Right lobe of liver (tissue), 6 donors: ENCODE measurements around the gene FTO. TPM values are rescaled to one million over a fixed set of nuclear protein-coding genes. Genes with fewer than 3 reads are reported as not detected.
"Not testable (repeated sequence)": the region's sequence is repeated elsewhere in the genome, so short reads cannot be mapped to it uniquely, and the experiment has no call there.

Source experiments
- ATAC-seq, 4 donors: fragments of 200-7000 bp; cut with Tn5 transposase; one replicate each; pipeline ENCODE4 v1.9.1; 2020; ENCODE audit warnings: mild to moderate bottlenecking in 4 of 4, moderate library complexity in 4 of 4
- DNase-seq, 3 donors: peaks; one replicate each; pipeline ENCODE4 v3.0.0-alpha.2; 2020
- H3K27ac ChIP-seq, 3 donors: fragments of 200-600 bp; one replicate each; pipeline ENCODE4 v1.8.0; 2022
- H3K27me3 ChIP-seq, 2 donors: fragments of 200-600 bp; one replicate each; pipeline ENCODE4 v1.8.0; 2022
- H3K36me3 ChIP-seq, 4 donors: fragments of 200-600 bp; sonication (generic) in 1 of 4; one replicate each; pipeline versions ENCODE4 v1.5.1 to v1.8.0; 2017 to 2022; ENCODE audit warnings: control low read depth in 1 of 4
- H3K4me1 ChIP-seq, 4 donors: fragments of 200-600 bp; sonication (generic) in 1 of 4; one replicate each; pipeline versions ENCODE4 v1.5.1 to v1.8.0; 2017 to 2022; ENCODE audit warnings: control low read depth in 1 of 4
- H3K4me3 ChIP-seq, 3 donors: fragments of 200-600 bp; one replicate each; pipeline ENCODE4 v1.8.0; 2022
- H3K9me3 ChIP-seq, 4 donors: fragments of 200-600 bp; sonication (generic) in 1 of 4; one replicate each; pipeline versions ENCODE4 v1.5.1 to v1.8.0; 2017 to 2022; ENCODE audit warnings: control low read depth in 1 of 4
- CTCF ChIP-seq, 4 donors: fragments of 200-600 bp in 3 of 4; fragments of 450-650 bp in 1 of 4; IDR thresholded peaks; one replicate each; pipeline versions ENCODE4 v1.5.1 to v1.8.0; 2016 to 2022; ENCODE audit warnings: antibody characterized with exemption in 4 of 4, mild to moderate bottlenecking in 2 of 4
- POLR2A ChIP-seq: fragments of 450-650 bp; IDR thresholded peaks from one replicate; pipeline ENCODE4 v1.6.1; 2017; ENCODE audit warnings: antibody characterized with exemption, mild to moderate bottlenecking
- WGBS: methylation state at CpG from one replicate; pipeline ENCODE4 v1.1.6; 2018; ENCODE audit warnings: low coverage, low lambda C conversion rate; ENCODE audit not compliant: insufficient coverage; ENCODE audit errors: missing lambda C conversion rate; 5-methylcytosine and 5-hydroxymethylcytosine counted together
- intact Hi-C, 2 donors: fragments of 100-400 bp; cut with DNase I; formaldehyde crosslinking; loops; one replicate each; pipeline versions ENCODE4 v1.11.2 to v1.14.1; 2022
- total RNA-seq, 6 experiments: library from RNA; depleted of rRNA in 2 of 6; stranded (reverse); fragments of >200 nt in 2 of 6; fragmentation: NEBNext Ultra II Directional in 3 of 6; extraction: Animal tissue kit (Norgen Biotek cat#: 25700) in 3 of 6; gene quantifications; one replicate each; pipeline versions ENCODE4 v1.1.0 to v1.2.4, GENCODE V29; 2016 to 2023
- donor health status: DM: no; HTN: yes; CAD: no.
- donor health status: DM: no; HTN: no; CAD: no.
- donor health status: DM: no; HTN: no; CAD: no.
- donor health status: DM: no; HTN: yes; CAD: no.
- donor health status: DM: no; HTN: yes; CAD: no.

FTO gene
- total RNA-seq, 6 experiments from 2014 or later: 28.9 to 51.6 (median 33.6) TPM

GRCh38 chr16:53843084-53843483 lies 139.1 kb downstream of the FTO start:
- ATAC-seq: no peak
- no peaks in the 10 kb centered on the region for H3K36me3 ChIP-seq
- no peak overlapping the region for H3K27ac ChIP-seq
- H3K9me3 ChIP-seq: no peaks in the 10 kb centered on the region
- H3K4me3 ChIP-seq: no peak overlapping the region
- TF ChIP-seq CTCF (IDR thresholded peaks at IDR 0.05) (no peak), POLR2A (no peak)
- DNase-seq: no peak
- H3K4me1 ChIP-seq: peaks cover 0 to 11% (median 0%) of the 10 kb centered on the region in 4 donors
- intact Hi-C loops: no loop called here
- no peaks in the 10 kb centered on the region for H3K27me3 ChIP-seq
- WGBS: 82% methylated on average over 1 of the region's 1 CpG

- H3K9me3 ChIP-seq: no peaks in the 10 kb centered on the region
- TF ChIP-seq POLR2A: no peak
- no peak for TF ChIP-seq CTCF (IDR thresholded peaks at IDR 0.05)
- intact Hi-C loops: no loop called here
- H3K36me3 ChIP-seq: no peaks in the 10 kb centered on the region
- WGBS: 67% methylated on average over 2 of the region's 3 CpGs
- H3K4me1 ChIP-seq: peaks cover 0 to 19% (median 0%) of the 10 kb centered on the region in 4 donors
- ATAC-seq (no peak), DNase-seq (no peak)
- no peak overlapping the region for H3K4me3 ChIP-seq
- no peak overlapping the region for H3K27ac ChIP-seq
- H3K27me3 ChIP-seq: no peaks in the 10 kb centered on the region
These were observed 140.8 kb downstream of the FTO start for GRCh38 chr16:53844804-53845203.

- DNase-seq, H3K36me3 ChIP-seq, H3K4me3 ChIP-seq, ATAC-seq, intact Hi-C loops, H3K9me3 ChIP-seq, H3K27me3 ChIP-seq, H3K27ac ChIP-seq: not testable (repeated sequence)
- WGBS: 71% methylated on average over 5 of the region's 5 CpGs
- H3K4me1 ChIP-seq: peaks cover 0 to 12% (median 0%) of the 10 kb centered on the region in 4 donors
These were observed 142.6 kb downstream of the FTO start for GRCh38 chr16:53846549-53846948.

GRCh38 chr16:53846971-53847370 lies 143.0 kb downstream of the FTO start:
- 53% methylated on average over 6 of the region's 6 CpGs for WGBS
- no peak for ATAC-seq
- H3K4me1 ChIP-seq: peaks cover 0 to 12% (median 0%) of the 10 kb centered on the region in 4 donors

More at GRCh38 chr16:53846971-53847370, 143.0 kb downstream of the FTO start:
- Histone ChIP-seq H3K9me3 (no peaks in the 10 kb centered on the region), H3K4me3 (no peak overlapping the region), H3K27me3 (no peaks in the 10 kb centered on the region), H3K36me3 (no peaks in the 10 kb centered on the region), H3K27ac (no peak overlapping the region)
- intact Hi-C loops: no loop called here
- no peak for DNase-seq
- TF ChIP-seq CTCF (IDR thresholded peaks at IDR 0.05) (no peak), POLR2A (no peak)
